HepG2 (cell line): Measurements from ENCODE around the gene SUSD3. TPM values are rescaled to one million over a fixed set of nuclear protein-coding genes. Genes with fewer than 3 reads are reported as not detected.

Source experiments
- AKAP8 ChIP-seq: sonication (generic); formaldehyde crosslinking; IDR thresholded peaks from 2 replicates; pipeline ENCODE4 v1.5.1; 2020; ENCODE audit warnings: mild to moderate bottlenecking, missing genetic modification reagents
- PCBP1 ChIP-seq: fragments of 200-400 bp; formaldehyde crosslinking; IDR thresholded peaks from 2 replicates; pipeline ENCODE4 v1.6.1; 2017; ENCODE audit warnings: mild to moderate bottlenecking, low read depth, low read length, borderline replicate concordance
- PHF20 ChIP-seq: sonication (generic); formaldehyde crosslinking; IDR thresholded peaks from 2 replicates; pipeline ENCODE4 v1.5.0; 2020; ENCODE audit warnings: mild to moderate bottlenecking, missing genetic modification reagents
- POGZ ChIP-seq: sonication (generic); formaldehyde crosslinking; IDR thresholded peaks from 2 replicates; pipeline ENCODE4 v1.4.0; 2020; ENCODE audit warnings: mild to moderate bottlenecking, missing genetic modification reagents
- PPARG ChIP-seq: conservative IDR thresholded peaks from 2 replicates; pipeline ENCODE4 v1.6.1; 2016; ENCODE audit warnings: missing biosample characterization, missing genetic modification reagents
- RXRA ChIP-seq: sonication (generic); formaldehyde crosslinking; IDR thresholded peaks from 2 replicates; pipeline ENCODE4 v1.5.1; 2020; ENCODE audit warnings: missing genetic modification reagents
- TAF1 ChIP-seq: sonication (generic); formaldehyde crosslinking; IDR thresholded peaks from 2 replicates; pipeline ENCODE4 v1.4.0; 2020; ENCODE audit warnings: missing genetic modification reagents
- ZNF205 ChIP-seq: IDR thresholded peaks from 2 replicates; pipeline ENCODE4 v1.6.1; 2018; ENCODE audit warnings: missing biosample characterization, missing genetic modification reagents
- ZNF256 ChIP-seq: sonication (generic); formaldehyde crosslinking; conservative IDR thresholded peaks from 2 replicates; pipeline ENCODE4 v1.4.0; 2020; ENCODE audit warnings: missing genetic modification reagents
- ZNF646 ChIP-seq: sonication (generic); formaldehyde crosslinking; IDR thresholded peaks from 2 replicates; pipeline ENCODE4 v1.9.0; 2021; ENCODE audit warnings: mild to moderate bottlenecking, missing genetic modification reagents
- ZSCAN31 ChIP-seq: sonication (generic); formaldehyde crosslinking; IDR thresholded peaks from 2 replicates; pipeline ENCODE4 v1.5.0; 2020; ENCODE audit warnings: low read depth, mild to moderate bottlenecking, missing genetic modification reagents
- polyA plus RNA-seq, 8 experiments: library from polyadenylated mRNA; depleted of rRNA in 3 of 8; stranded (reverse) in 7 of 8; unstranded in 1 of 8; fragments of >200 nt; fragmentation: Illumina TruSeq in 4 of 8; extraction: Trizol in 4 of 8; gene quantifications; 2 replicates each; pipeline versions ENCODE4 v1.2.1 to v1.2.3, GENCODE V29; 2011 to 2016; ENCODE audit warnings: low read depth in 4 of 8, missing spikeins in 1 of 8, mixed read lengths in 1 of 8; ENCODE audit not compliant: insufficient read depth in 1 of 8
- total RNA-seq, 5 experiments: library from RNA; depleted of rRNA; stranded (reverse); fragments of >200 nt; fragmentation: Illumina TruSeq; extraction: Trizol; gene quantifications; 2 replicates each; pipeline ENCODE4 v1.2.3, GENCODE V29; 2016; ENCODE audit warnings: low read depth in 1 of 5
- TF ChIP-seq, protein P1 (sequence below): sonication (generic); formaldehyde crosslinking; IDR thresholded peaks from 2 replicates; pipeline ENCODE4 v1.4.0; 2020; ENCODE audit warnings: missing genetic modification reagents

SUSD3 gene
- total and polyA plus RNA-seq, 2 of the 13 experiments (the other 11 are each of a cell fraction or from before 2014, with no cell fraction given), result 7.0 to 9.1 TPM

GRCh38 chr9:93116072-93116961 lies 57.8 kb downstream of the SUSD3 start (continued):
- TF ChIP-seq, protein P1, sequence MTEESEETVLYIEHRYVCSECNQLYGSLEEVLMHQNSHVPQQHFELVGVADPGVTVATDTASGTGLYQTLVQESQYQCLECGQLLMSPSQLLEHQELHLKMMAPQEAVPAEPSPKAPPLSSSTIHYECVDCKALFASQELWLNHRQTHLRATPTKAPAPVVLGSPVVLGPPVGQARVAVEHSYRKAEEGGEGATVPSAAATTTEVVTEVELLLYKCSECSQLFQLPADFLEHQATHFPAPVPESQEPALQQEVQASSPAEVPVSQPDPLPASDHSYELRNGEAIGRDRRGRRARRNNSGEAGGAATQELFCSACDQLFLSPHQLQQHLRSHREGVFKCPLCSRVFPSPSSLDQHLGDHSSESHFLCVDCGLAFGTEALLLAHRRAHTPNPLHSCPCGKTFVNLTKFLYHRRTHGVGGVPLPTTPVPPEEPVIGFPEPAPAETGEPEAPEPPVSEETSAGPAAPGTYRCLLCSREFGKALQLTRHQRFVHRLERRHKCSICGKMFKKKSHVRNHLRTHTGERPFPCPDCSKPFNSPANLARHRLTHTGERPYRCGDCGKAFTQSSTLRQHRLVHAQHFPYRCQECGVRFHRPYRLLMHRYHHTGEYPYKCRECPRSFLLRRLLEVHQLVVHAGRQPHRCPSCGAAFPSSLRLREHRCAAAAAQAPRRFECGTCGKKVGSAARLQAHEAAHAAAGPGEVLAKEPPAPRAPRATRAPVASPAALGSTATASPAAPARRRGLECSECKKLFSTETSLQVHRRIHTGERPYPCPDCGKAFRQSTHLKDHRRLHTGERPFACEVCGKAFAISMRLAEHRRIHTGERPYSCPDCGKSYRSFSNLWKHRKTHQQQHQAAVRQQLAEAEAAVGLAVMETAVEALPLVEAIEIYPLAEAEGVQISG (CRISPR knock-in tag), result 0 out of 2 replicates have a peak, but pooled peaks have one; percentile 40
- no peak for TF ChIP-seq ZSCAN31 (CRISPR knock-in tag)
- TF ChIP-seq POGZ (CRISPR knock-in tag), result 0 out of 2 replicates have a peak, but pooled peaks have one; percentile 42
- TF ChIP-seq ZNF646, result no peak
- 0 out of 2 replicates have a peak, but pooled peaks have one; percentile 81 for TF ChIP-seq PCBP1
- 0 out of 2 replicates have a peak, but pooled peaks have one; percentile 24 for TF ChIP-seq ZNF205 (CRISPR knock-in tag)
- 0 out of 2 replicates have a peak, but pooled peaks have one; percentile 33 for TF ChIP-seq PHF20 (CRISPR knock-in tag)
- TF ChIP-seq ZNF256 (CRISPR knock-in tag), result no peak
- peak; percentile 91 for TF ChIP-seq RXRA (CRISPR knock-in tag)
- TF ChIP-seq PPARG (CRISPR knock-in tag), result 0 out of 2 replicates have a peak, but pooled peaks have one; percentile 30
- no peak for TF ChIP-seq AKAP8 (CRISPR knock-in tag)
- peak; percentile 33; the same call in 1 of the 2 replicates for TF ChIP-seq TAF1 (CRISPR knock-in tag)
